ENCODE measurements around the gene CFAP46.
"Not testable (repeated sequence)": the region's sequence is repeated elsewhere in the genome, so short reads cannot be mapped to it uniquely, and the experiment has no call there.

CFAP46 gene

DNA sequence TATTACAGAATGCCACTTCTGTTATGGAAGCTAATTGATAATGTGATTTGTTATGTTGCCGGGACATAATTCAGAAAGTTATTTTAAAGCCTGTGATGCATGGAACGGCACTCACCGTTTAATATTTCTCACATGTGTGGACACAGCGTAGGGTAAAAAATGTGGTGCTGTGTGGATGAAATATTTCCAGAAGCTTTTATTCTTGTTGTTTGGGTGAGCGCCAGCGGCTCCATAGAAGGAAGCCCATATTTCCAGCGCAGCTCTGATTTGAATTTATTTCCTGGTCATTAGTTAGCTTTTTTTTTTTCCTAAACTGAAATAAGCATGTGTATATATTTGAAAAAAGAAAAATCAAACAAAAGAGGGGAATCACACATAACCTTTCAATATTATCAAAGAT is 136.3 kb downstream of the CFAP46 start:
- DNase-seq (ENCODE audit: low spot score): no peak

DNA sequence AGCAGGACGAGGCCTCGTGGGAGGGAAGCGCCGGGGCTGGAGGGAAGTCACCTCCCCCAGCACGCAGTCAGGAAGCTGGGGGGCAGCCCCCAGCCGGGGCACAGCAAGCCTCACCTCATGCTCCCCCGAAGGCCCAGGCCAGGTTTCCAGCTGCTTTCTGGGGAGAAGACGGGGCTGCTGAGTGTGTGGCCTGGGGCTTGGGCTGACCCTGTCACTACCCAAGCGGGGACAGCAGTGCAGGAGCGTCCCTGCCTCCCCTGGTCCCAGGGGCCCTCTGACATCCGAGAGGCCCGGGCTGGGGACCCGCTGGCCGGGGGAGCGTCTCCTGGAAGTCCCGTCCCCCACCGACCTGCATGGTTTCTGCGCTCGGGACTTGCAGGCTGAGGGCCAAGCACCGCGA is 136.8 kb downstream of the CFAP46 start:
- no peak for DNase-seq (ENCODE audit: low spot score)

DNA sequence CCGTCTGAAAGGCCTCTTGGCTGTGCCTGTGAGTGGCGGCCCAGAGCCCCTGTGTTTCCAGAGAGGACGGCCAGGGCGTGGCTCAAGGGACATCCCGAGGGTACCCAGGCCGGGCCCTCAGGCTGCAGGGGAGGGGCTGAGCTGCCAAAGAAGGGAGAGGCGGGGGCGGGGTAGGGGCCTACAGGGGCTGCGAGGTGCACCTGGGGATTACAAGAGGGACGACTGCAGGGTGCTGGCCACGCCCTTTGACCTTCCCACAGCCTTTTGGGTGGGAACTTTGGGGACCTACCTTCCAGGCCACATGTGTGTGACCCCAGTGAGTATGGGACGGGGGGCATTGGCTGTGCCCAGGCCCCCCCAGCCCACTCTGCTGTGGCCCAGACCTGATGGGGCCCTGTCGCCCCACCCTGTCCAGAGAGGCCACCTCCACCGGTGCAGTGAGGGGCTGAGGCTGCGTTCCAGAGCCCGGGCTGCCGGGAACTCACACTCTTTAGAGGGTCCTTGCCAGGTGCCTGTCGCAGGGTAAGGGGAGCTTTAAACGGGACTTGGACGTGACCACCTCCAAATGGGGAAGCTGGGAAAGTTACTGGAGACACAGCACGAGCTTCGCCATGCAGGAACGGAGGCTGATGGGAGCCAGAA is 137.5 kb downstream of the CFAP46 start:
- DNase-seq (ENCODE audit: low spot score): no peak

DNA sequence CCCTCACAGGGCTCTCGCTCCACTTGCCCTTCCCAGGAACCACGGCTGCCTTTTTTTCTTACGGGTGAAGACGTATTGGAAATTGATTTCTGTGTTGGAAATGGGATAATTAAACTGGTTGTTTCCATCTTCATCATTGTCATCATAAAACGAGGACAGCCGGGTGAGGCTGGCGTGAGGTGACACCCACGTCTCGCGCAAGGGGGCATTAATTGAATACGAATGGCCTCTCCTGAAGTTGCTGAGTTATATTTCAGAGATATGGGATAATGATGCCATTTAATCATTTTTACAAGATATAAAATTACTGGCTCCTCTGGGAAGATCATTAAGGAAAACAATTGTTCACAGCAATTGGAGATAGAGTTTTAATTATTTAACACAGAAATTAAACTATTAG is 138.1 kb downstream of the CFAP46 start:
- DNase-seq (ENCODE audit: low spot score): no peak

DNA sequence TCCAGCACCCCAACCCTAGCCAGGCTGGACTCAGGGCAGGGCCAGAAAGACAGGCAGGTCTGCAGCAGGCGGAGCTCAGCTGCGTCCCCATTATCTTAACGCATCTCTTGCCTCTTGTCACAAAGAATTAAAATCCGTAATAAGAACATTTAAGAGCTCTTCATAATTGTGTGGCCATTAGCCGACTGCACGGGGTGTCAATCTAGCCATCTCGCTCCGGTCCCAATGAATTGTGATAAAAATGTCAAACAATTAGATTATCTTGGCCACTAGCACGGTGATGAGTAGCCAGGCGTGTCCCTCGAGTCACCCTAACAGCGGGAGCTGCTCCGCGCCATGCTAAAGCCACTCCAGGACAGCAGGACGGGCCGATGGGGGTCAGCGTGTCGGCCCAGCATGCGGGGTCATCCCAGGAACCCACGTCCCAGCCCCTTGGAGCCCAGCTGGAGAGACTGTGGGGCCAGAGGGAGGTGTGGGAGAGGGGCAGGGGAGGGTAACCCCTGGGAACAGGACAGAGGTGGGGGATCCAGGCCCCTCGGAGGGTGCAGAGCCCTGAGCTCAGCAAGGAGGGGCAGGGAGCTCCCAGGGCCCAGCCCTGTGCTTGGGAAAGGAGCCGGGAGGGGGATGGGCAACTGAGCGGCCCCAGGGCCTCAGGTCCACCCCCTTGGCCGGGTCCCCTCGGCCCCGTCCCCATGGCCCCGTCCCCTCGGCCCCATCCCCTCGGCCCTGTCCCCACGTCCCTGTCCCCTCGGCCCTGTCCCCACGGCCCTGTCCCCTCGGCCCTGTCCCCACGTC is 138.8 kb downstream of the CFAP46 start:
- DNase-seq (ENCODE audit: low spot score): no peak

DNA sequence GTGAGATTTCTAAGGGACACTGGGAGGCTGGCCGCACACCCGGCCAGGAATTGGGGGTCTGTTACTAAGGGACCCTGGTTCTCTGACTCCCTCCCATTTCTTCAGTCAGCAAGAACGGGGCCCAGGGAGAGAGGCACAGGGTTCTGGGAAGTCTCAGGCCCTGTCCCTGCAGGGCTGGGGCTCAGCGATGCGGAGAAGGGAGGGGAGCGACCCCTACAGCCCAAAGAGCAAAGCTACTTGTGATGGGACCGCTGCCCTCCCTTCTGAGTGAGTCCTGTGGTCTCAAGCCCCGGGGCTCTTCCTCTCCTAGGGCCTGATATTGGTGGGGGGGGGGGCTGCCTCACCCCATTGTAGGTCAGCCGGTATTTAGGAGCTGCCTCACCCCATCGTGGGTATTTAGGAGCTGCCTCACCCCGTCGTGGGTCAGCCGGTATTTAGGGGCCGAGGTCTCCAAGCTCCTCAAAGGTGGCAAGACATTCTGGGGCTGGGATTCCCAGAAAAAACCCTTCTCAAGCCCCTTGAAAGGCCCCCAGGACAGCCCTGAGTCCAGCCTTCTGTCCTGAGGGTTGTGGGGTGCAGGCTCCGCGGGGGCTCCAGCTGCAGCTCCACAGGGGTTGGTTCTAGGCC is 139.6 kb downstream of the CFAP46 start:
- no peak for DNase-seq (ENCODE audit: low spot score)

DNA sequence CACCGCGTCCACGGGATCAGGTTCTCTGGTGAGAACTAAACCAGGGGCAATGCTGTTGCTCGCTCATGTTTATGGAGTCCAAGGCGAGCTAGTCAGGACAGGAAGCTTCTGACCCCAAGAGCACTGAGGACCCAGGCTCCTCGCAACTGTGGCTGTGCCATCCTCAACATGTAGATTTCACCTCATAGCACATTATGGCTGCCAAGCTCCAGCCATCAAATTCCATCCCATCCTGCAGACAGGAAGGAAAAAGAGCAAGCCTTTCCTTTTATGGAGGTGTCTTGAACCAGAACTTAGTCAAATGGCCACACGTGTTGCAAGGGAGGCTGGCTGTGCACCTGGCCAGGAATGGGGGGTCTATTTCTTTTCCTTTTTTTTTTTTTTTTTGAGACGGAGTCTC is 140.3 kb downstream of the CFAP46 start:
- no peak for DNase-seq (ENCODE audit: low spot score)

DNA sequence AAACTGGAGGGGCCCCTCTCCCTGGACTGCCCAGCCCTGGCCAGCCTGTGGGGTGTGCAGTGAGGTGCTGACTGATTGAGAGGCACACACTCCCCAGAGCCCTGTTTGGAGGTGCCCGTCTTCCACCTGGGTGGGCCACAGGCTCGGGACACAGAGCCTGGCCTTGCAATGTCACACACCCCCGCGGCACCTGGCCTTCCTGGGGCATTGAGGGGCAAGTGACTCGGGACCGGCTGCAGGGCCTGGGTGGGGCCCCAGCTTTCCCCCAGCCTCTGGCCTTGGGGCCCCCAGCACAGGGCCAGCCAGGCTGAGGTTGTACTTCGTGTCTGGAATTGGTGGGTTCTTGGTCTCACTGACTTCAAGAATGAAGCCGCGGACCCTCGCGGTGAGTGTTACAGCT is 142.5 kb downstream of the CFAP46 start:
- DNase-seq (ENCODE audit: low spot score): no peak

DNA sequence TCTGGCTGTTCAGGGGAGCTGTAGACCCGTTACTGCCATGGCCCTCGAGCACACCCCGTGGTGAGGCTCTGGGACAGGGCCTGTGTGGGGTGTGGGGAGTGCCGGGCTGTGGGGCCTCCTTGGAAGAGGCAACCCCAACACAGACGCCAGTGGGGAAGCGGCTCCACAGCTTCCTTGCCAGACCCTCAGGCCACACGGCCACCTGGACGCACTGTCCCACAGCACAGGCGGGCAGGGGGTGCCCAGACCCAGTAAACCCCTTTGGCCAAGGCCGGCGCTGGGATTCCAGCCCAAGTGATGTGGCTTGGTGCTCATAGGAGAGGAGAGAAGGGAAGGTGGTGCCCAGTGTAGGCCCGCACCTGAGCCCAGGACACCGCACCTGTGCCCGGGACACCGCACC is 143.5 kb downstream of the CFAP46 start:
- no peak for DNase-seq (ENCODE audit: low spot score)

DNA sequence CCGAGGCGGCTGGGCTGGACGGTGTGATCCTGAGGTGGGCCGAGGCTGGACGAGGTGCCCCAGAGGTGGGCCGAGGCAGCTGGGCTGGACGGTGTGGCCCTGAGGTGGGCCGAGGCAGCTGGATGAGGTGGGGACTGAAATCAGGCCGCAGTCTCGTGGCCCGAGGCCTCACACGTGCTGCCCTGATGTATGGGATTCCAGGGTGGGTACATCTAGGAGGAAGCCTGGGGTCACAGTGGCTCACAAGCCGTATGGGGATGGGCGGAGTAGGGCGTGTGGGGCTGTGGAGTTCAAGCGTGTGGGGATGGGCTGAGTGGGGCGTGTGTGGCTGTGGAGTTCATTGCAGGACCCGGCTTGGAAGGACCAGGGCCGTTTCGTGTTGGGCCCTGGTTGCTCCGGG is 144.0 kb downstream of the CFAP46 start:
- DNase-seq (ENCODE audit: low spot score): no peak

DNA sequence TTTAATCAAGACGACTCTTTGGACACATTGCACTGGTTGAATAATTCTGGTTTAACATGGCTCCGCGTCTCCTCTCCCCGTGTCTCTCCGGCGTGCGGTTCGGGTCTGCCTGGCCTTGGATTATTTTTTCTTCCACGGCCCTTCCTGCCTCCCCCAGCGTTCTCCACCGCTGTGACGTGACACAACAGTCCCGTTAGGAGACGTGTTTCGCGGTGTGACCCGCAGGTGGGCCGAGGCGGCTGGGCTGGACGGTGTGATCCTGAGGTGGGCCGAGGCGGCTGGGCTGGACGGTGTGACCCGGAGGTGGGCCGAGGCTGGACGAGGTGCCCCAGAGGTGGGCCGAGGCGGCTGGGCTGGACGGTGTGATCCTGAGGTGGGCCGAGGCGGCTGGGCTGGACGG is 144.4 kb downstream of the CFAP46 start:
- not testable (repeated sequence) for DNase-seq (ENCODE audit: low spot score)

DNA sequence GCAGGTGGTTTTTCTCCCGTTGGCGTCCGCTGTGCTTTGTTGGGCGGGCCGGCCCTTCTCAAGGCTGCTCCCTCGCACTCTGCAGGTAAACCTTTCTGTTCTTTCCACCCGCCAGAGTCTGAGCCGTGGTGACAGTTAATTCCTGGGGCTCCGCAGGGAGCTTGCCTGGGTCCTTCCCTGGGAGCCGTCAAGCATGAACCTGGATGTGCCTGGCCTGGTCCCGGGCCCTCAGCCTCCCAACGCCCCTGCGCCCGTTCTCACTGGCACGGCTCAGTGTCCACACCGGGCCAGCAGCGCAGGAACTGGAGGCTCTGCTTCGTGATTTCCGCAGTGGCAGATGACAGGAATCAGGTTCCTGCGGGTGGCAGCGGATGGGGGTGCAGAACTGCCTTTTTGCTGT is 145.5 kb downstream of the CFAP46 start:
- DNase-seq (ENCODE audit: low spot score): no peak

DNA sequence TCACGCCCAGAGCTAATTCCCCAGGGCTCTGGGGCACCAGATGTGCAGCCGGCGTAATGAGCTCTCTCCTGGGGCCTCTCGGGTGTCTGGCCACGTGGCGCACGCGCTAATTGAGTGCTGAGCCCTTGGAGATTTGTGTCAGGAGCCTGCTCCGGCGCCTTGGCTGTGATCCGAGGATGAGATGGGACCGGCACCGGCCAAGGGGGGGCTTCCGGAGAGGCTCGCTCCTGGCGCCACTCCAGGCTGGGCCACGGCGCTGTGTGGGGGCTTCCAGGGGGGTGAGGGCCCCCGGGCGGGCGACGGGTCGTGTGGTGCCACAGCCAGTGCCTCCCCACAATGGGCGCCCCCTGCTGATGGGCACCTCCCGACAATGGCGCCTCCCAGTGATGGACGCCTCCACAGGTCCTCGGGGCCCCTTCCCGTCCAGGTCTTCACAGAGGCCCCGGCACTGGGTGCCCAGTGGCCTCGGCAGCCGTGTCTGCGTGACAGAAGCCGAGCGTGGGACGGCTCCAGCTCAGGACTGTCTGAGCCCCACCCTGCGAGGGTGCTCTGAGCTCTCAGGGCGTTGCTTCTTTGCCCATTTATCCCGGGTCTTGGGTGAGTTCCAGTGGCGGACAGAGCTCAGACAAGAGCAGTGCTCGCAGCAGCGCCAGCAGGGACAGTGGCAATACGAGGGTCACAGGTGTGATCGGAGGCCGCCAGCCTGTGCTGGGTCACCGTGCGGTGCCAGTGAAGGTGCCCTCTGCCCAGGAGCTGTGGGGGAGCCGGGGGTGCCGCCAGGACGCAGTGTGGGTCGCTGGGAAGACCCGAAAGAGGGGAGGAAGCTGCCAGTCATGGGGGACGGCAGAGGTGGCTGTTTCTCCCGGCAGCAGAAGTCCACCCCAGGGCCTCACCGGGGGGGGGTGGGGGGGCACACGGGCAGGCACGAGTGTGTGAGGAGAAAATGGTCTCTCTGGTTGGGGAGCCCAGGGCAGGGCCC is 148.2 kb downstream of the CFAP46 start:
- DNase-seq (ENCODE audit: low spot score): no peak

DNA sequence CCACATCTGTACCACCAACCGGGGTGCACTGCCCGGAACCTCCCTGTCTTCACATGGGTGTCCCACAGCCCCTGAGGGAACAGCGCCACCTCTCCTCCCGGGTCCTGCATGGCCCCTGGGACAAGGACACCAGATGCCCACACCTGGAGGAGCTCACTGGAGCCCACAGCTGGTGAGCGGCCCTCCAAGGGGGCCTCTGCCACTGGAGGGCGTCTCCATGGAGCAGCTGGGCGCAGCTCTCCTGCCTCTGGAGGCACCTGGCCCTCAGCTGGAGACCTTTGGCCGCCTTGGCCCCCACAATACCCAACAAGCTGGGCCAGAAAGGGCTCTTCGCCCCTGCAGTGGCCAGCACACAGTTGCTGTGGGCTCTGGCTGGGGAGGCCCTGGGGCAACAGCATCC is 149.2 kb downstream of the CFAP46 start:
- no peak for DNase-seq (ENCODE audit: low spot score)

DNA sequence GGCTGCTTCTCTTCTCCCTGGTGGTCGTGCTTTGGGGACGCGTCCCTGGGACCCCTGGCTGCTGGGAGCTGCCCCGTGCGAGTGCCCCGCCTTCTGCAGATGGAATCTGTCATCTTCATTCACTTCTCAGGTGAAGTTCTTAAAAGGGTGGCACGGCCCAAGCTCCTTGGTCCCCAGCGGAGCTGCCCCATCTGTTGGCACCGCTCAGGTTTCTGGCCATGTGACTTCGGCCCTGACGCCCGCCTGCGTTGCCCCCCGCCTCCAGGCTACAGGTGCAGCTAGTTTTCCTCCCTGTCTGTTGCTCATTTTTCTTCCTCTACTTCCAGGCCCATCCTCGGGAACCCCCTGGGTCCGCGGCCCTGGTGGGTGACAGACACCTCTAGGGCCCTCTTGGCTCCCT is 149.6 kb downstream of the CFAP46 start:
- no peak for DNase-seq (ENCODE audit: low spot score)

DNA sequence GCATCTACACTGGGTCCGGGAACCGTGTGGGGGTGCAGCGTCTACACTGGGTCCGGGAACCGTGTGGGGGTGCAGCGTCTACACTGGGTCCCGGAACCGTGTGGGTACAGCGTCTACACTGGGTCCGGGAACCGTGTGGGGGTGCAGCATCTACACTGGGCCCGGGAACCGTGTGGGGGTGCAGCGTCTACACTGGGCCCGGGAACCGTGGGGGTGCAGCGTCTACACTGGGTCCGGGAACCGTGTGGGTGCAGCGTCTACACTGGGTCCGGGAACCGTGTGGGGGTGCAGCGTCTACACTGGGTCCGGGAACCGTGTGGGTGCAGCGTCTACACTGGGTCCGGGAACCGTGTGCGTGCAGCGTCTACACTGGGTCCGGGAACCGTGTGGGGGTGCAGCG is 150.3 kb downstream of the CFAP46 start:
- not testable (repeated sequence) for DNase-seq (ENCODE audit: low spot score)

DNA sequence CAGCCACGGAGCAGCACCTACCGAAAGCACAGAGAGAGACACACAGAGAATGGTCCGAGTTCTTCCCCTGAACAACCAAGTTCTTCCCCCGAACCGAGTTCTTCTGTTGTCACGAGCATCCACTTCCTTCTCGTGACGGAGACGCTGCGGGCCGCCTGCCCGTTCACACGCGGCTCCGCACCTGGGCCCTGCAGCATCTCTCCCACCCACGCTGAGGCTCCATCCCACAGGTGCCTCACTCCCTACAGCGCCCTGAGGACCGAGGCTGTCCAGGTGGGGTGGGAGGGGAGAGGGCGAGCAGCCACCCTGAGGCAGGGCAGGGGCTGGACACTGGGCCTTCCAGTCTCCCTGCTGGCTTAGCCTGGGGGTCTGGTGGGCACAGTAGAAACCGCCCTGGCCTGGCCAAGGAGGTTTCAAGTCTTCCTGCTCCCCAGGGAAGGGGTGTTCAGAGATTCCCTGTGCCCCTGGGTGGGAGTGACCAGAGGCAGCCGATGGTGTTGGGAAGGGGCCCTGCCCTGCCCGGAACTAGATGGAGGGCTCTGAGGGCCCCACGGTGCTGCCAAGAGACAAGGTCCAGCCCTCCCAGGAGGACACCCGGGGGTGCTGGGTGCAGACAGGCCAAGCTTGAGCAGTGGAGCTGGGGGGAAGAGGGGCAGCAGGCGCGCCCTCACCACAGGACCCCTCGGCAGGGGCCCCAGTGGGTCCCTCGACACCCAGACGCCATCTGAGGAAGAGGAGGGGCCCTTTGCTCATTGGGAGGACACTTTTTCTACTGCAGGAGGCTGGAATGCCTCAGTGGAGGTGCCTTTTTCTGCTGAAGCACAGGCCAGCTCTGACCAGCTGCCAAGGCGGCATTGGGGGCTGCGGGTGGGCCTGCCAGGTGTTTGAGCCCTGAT is 151.2 kb downstream of the CFAP46 start:
- no peak for DNase-seq (ENCODE audit: low spot score)

DNA sequence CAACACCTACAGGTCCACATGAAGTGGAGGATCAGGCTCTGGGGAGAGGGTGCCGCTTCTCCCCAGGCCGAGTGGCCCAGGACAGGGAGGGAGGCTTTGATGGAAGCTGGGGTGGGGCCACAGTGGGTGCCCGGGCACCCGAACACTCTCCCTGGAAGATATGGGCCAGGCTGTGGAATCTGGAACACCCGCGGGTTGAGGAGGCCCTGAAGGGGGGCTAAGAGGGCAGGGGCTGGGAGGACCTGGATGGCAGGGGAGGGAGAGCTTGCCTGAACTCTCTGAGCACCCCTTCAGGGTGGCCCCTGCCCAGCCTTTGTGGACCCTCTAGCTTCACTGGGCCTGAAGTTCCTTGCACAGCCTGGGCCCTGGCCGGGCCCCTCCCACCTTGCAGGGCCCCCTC is 151.9 kb downstream of the CFAP46 start:
- DNase-seq (ENCODE audit: low spot score): no peak

DNA sequence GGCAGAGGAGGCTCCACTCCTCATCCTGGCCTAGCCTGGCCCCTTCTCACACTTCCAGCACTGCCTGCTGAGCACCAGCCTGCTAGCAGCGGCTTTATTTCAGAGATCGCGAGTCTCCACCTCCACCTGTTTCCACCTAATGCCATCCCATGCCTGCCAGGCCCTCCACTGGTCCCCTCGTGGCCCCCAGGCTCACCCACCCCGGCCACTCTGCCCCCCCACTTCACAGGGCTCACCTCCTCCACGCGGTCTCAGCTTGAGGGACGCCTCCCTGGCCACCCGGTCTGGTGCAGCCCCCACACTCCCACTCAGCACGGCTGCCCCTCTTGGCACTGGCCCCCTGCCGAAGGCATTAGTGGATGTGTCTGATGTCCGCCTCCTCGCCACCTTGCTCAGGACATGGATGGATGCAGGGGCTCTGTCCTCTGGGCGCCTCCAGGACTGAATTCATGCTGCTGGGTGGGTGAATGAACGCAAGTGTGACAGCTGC is 152.7 kb downstream of the CFAP46 start:
- no peak for DNase-seq (ENCODE audit: low spot score)

DNA sequence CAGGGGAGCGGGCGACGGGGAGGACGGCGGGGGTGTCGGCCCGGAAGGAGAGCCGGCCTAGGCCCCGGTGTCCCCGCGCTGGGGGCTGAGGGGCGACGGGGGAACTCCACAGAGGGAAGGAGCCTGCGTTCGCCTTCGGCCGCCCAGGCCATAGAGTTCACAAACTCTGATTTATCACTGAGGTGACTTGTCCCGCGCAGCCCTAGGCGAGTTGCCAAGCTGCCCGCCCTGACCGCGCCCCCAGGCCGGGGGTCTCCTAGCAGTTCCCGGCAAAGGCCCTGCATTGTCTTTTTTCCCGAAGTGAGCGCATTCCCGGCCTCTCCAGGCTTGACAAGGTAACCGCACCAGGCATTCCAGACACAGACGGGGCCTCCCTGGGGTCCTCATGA is 153.5 kb downstream of the CFAP46 start:
- DNase-seq (ENCODE audit: low spot score): no peak

All from putamen (tissue), 1 donor.